GM21619 (cell line): ENCODE measurements around the gene PEX6.
"Not testable (repeated sequence)": the region's sequence is repeated elsewhere in the genome, so short reads cannot be mapped to it uniquely, and the experiment has no call there.

ENCODE experiments used
- ATAC-seq: cut with Tn5 transposase; IDR thresholded peaks from one replicate; pipeline ENCODE4 v1.9.1; 2021; ENCODE audit not compliant: unreplicated experiment

PEX6 gene

DNA sequence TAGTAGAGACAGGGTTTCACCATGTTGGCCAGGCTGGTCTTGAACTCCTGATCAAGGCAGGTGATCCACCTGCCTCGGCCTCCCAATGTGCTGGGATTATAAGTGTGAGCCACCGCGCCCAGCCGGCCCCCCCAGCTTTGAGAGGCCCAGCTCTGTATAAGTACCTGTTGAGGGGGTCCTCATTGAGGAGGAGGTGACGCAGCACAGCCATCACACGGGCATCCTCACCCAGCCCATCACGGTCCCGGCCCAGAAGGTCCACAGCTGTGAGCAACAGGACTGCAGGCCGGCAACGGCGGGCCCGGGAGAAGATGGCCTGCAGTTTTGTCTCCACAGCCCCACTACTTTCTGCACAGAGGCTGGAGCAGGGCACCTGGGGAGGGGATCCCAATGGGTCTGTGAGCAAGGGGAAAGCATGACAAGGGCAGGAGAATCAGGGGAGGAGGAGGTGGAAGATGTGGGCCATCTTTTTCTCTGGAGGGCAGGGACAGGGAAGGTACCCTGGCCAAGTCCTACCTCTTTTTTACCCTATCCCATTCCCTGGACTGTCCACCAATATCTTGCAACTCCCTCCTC, 10.8 kb downstream of the PEX6 start:
- no peak for ATAC-seq

DNA sequence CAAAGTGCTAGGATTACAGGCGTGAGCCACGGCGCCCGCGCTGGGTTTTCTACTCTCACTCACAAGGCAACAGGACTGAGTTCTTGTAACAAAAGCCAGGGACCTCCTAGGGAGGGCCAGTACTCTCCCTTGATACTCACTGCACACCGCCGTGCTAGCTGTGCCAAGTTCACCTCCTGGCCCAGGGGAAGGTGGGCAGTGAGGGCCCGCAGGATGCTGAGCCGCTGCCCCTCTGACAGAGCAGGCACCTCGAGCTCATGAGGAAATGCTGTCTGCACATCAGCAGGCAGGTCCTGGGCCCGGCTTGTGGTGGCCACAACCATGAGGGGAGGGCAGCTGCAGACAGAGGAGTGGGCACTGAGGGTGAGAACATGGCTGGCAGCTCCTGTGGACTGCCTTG, 11.8 kb downstream of the PEX6 start:
- no peak for ATAC-seq

DNA sequence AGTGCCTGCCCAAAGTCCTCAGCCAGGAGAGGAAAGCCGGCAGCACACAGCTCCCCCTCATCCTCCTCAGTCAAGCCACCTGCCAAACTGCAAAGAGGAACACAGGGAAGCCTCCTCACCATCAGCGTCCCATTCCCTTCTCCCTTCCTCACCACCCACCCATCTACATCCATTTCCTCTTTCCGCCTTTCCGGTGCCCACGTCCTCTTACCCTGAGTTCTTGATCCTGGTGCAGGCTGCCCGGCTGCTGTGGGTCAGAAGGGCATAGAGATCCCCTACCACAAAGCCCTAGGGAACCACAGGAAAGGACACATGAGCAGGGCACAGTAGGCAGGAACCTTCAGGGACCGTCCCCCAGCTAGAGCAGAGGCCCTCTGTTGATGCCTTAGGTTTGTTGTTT, 12.4 kb downstream of the PEX6 start:
- ATAC-seq = no peak

DNA sequence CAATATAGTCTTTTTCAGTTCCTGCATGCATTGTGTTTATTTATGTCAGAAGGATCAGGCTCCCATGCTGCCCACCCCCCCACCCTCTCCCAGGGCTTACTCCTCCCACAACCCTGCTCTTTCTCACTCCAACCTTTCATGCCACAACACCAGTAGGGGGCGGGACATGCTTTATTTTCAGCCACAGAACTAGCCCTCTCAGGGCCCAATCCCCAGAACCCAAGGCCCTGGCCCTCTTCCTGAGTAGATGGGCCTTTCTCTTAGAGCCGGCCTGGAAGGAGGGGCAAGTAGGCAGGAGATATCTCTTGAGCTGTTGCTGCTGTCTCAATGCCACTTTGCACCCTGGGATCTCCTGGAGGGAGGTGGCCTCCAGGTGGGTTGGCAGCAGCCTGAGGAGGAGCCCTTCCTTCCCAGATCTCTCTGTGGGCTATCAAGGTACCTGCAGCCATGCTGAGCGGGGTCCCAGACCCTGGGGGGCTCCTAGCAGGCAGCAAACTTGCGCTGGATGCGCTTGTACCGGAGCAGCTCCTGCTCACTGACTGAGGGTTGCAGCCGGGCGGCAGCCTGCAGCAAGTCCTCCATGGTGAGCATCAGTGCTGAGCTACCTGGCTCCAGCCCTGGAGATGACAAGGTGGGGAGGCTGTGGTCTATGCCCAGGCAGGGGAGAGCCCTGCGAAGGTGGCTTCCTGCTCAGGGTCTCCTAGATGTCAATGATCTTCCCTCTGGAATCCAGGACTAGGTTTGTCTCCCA, 15.0 kb downstream of the PEX6 start:
- ATAC-seq = no peak

GRCh38 chr6:42963179-42963854, 15.7 kb downstream of the PEX6 start:
- ATAC-seq = no peak

- ATAC-seq = no peak
Measured at GRCh38 chr6:42962502-42963178, 16.3 kb downstream of the PEX6 start.

- ATAC-seq = no peak
Measured at GRCh38 chr6:42962096-42962495, 16.9 kb downstream of the PEX6 start.

- no peak for ATAC-seq
Measured at GRCh38 chr6:42961020-42961470, 17.9 kb downstream of the PEX6 start.

DNA sequence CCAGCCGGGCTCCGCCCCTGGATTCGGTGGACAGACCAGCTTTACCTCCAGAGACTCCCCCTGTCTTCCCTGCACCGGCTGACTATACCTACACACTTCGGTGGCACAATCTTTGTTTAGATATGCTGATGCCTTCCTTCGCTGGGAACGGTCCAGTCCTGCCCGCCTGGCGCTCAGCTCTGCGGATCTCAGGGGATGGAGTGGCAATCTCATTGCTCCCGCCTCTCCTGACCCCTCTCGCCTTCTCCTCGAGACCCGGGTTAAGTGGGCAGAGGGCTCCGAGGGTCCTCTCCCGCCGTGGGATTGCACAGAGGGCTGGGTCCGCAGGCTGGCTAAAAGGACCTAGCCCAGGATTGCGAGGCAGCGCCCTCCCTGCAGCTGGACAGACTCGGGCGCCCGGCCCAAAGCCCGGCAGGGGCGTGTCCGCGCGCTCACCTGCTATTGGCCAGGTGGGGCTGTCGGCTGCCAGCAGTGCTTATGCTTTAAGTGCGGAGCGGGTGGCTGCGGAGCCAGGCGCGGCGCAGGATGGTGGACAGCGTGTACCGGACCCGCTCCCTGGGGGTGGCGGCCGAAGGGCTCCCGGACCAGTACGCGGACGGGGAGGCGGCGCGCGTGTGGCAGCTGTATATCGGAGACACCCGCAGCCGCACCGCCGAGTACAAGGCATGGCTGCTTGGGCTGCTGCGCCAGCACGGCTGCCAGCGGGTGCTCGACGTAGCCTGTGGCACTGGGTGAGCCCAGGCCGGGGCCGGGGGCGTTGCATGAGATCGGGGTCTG, 18.6 kb downstream of the PEX6 start, which contains the start of gene GNMT:
Gene GNMT (plus strand): TSS at position 512 of the 777 bp plus-strand sequence. CDS start 14 bp downstream, at position 526.
- no peak for ATAC-seq

DNA sequence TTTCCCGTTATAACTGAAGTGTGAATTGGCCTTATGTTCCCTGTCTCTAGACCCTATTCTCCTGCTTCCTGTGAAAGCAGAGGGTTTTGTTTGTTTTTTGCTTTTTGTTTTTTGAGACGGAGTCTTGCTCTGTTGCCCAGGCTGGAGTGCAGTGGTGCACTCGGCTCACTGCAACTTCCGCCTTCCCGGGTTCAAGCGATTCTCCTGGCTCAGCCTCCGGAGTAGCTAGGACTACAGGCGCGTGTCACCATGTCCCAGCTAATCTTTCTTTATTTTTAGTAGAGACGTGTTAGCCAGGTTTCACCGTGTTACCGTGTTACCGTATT, 19.1 kb downstream of the PEX6 start:
- no peak for ATAC-seq

- ATAC-seq = no peak
Measured at GRCh38 chr6:42958125-42958524, 20.9 kb downstream of the PEX6 start.

DNA sequence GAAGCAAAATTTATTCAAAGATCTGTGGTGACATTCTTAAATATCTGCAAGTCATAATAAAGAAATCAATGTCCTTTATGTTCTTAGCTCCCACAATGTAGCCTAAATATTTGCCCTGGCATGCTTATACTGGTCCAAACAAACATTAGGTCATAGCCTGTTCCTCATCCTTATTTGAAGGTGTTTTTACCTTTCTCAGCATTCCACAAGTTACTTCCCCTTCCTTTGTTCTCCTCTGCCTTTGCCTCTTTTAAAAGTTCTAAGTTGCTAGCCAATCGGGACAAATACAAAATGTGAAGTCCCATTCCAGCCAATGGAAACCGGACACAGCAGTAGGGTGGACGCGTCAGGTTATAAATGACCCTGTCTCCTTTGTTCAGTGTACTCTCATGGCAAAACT, 24.6 kb downstream of the PEX6 start:
- ATAC-seq = not testable (repeated sequence)

GRCh38 chr6:42952389-42952788, 26.6 kb downstream of the PEX6 start:
- no peak for ATAC-seq

DNA sequence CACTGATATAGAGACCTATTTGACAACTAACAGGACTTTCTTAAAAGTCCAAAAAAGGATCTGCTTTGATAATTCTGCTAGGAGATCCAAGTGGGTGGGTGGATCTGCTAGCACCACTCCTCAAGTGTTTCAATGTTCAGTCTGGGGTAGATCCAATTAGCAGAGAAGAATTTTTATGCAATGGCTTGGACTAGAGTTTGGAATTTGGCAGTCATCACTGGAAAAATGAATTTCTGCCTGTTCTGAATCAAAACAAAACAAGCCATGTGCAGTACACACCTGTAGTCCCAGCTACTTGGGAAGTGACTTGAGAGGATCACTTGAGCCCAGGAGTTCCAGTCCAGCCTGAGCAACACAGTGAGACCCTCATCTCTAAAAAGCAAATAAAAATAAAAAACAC, 31.0 kb downstream of the PEX6 start:
- ATAC-seq = no peak

DNA sequence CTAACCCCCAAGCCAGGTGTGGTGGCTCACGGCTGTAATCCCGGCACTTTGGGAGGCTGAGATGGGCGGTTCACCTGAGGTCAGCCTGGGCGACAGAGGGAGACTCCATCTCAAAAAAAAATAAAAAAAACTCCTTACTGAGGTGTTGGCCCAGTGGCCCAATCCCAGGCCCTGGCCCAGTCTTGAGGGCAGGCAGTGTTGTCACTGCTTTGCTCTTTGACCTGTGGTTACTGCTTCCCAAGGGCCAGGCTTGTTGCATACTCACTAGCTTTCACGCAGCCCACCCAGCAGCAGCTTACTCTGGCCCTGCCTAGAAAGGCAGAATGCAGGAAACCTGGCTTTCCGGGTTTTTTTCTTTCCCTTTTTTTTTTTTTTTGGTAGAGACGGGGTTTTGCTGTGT, 36.5 kb downstream of the PEX6 start:
- ATAC-seq = no peak

DNA sequence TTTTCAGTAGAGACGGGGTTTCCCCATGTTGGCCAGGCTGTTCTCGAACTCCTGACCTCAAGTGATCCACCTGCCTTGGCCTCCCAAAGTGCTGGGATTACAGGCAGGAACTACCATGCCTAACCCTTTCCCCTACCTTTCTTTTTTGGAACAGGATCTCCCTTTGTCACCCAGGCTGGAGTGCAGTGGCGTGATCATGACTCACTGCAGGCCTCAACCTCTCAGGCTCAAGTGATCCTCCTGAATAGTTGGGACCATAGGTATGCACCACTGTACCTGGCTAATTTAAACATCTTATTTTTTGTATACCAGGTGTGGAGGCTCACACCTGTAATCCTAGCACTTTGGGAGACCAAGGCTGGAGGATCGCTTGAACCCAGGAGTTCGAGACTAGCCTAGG, 37.6 kb downstream of the PEX6 start:
- not testable (repeated sequence) for ATAC-seq

- ATAC-seq = no peak
Measured at GRCh38 chr6:42940493-42941045, 38.4 kb downstream of the PEX6 start.

GRCh38 chr6:42939810-42940167, 39.2 kb downstream of the PEX6 start:
- ATAC-seq = no peak

DNA sequence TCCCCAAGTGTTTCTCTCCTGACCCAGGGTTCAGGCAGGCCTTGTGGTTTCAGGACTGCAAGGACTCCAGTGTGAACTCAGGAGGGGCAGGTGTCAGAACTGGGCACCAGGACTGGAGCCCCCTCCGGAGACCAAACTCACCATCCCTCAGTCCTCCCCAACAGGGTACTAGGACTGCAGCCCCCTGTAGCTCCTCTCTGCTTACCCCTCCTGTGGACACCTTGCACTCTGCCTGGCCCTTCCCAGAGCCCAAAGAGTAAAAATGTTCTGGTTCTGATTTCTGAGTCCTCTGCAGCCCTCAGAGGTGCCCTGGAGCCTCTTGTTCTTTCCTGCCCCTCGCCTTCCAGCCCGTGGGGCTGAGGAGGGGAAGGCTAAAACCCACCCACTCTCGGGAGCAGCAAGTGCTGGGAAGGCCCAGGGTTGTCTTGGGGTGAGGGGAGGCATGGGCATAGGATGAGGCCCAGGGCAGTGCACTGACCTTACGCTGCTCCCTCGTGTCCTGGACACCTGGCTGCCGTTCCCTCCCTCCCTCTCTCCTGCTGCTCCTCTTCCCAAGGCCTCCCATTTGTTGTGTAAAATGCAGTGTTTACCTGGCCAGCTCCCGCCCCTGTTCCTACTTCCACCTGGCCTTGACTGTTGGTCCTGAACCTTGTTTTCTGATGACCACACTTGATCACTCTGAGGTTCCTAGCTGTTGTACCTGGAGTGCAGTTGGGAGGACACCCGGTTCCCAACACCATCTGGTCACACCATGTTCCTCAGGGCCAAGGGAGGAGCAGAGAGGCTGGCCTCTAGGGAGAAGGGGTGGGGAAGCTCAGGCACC, 39.8 kb downstream of the PEX6 start:
- no peak for ATAC-seq

DNA sequence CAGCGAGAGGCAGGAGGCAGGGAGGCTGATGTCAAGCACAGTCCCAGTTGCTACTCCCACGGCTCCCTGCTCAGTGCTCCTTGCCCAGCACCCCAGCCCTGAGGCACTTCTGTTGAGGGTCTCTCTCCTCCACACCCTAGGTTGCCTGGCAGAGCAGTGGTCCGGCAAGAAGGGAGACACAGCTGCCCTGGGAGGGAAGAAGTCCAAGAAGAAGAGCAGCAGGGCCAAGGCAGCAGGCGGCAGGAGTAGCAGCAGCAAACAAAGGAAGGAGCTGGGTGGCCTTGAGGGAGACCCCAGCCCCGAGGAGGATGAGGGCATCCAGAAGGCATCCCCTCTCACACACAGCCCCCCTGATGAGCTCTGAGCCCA, 40.6 kb downstream of the PEX6 start:
- ATAC-seq = no peak
